ENCODE measurements around the gene IRF2BP1. TPM values are rescaled to one million over a fixed set of nuclear protein-coding genes. Genes with fewer than 3 reads are reported as not detected.
A peak's percentile ranks its signal among the peaks of the same experiment; 100 is the strongest.

The IRF2BP1 gene
- total and polyA plus RNA-seq, 2 of the 13 experiments (the other 11 are each of a cell fraction or from before 2014, with no cell fraction given) = 4.3 to 14.3 TPM

GRCh38 chr19:45927565-45928261 is 41.8 kb upstream of the IRF2BP1 start (continued):
- TF ChIP-seq ETS1 (CRISPR knock-in tag; IDR thresholded peaks at IDR 0.05) (no peak), ZNF788 (CRISPR knock-in tag; IDR thresholded peaks at IDR 0.05; ENCODE audit: borderline replicate concordance) (no peak), HDAC1 (CRISPR knock-in tag; IDR thresholded peaks at IDR 0.05) (peak; percentile 90), ZBTB33 (CRISPR knock-in tag; IDR thresholded peaks at IDR 0.05) (peak; percentile 9; the same call in 1 of the 2 replicates), GZF1 (CRISPR knock-in tag; IDR thresholded peaks at IDR 0.05) (no peak), ZNF230 (CRISPR knock-in tag; IDR thresholded peaks at IDR 0.05) (no peak), ZNF343 (CRISPR knock-in tag; IDR thresholded peaks at IDR 0.05) (no peak), SALL1 (CRISPR knock-in tag; IDR thresholded peaks at IDR 0.05) (peak; percentile 73; the same call in 1 of the 2 replicates), ELF3 (CRISPR knock-in tag; IDR thresholded peaks at IDR 0.05) (peak; percentile 45; the same call in 1 of the 2 replicates), REXO4 (CRISPR knock-in tag; IDR thresholded peaks at IDR 0.05; ENCODE audit: borderline replicate concordance) (0 out of 2 replicates have a peak, but pooled peaks have one; percentile 50), ZSCAN30 (CRISPR knock-in tag; IDR thresholded peaks at IDR 0.05) (no peak), MXD1 (CRISPR knock-in tag; IDR thresholded peaks at IDR 0.05) (peak; percentile 52; the same call in 1 of the 2 replicates), ZNF770 (CRISPR knock-in tag; IDR thresholded peaks at IDR 0.05) (no peak), ETV5 (CRISPR knock-in tag; IDR thresholded peaks at IDR 0.05; ENCODE audit: borderline replicate concordance) (peak; percentile 80), CREB1 (IDR thresholded peaks at IDR 0.05) (peak; percentile 68), CREB1 (CRISPR knock-in tag; IDR thresholded peaks at IDR 0.05) (peak; percentile 92)
- TF ChIP-seq, protein P1, sequence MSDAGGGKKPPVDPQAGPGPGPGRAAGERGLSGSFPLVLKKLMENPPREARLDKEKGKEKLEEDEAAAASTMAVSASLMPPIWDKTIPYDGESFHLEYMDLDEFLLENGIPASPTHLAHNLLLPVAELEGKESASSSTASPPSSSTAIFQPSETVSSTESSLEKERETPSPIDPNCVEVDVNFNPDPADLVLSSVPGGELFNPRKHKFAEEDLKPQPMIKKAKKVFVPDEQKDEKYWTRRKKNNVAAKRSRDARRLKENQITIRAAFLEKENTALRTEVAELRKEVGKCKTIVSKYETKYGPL (CRISPR knock-in tag; IDR thresholded peaks at IDR 0.05) = no peak
- TF ChIP-seq, protein P2, sequence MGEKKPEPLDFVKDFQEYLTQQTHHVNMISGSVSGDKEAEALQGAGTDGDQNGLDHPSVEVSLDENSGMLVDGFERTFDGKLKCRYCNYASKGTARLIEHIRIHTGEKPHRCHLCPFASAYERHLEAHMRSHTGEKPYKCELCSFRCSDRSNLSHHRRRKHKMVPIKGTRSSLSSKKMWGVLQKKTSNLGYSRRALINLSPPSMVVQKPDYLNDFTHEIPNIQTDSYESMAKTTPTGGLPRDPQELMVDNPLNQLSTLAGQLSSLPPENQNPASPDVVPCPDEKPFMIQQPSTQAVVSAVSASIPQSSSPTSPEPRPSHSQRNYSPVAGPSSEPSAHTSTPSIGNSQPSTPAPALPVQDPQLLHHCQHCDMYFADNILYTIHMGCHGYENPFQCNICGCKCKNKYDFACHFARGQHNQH (CRISPR knock-in tag; IDR thresholded peaks at IDR 0.05) = peak; percentile 67; the same call in 1 of the 2 replicates
- TF ChIP-seq, protein P3, sequence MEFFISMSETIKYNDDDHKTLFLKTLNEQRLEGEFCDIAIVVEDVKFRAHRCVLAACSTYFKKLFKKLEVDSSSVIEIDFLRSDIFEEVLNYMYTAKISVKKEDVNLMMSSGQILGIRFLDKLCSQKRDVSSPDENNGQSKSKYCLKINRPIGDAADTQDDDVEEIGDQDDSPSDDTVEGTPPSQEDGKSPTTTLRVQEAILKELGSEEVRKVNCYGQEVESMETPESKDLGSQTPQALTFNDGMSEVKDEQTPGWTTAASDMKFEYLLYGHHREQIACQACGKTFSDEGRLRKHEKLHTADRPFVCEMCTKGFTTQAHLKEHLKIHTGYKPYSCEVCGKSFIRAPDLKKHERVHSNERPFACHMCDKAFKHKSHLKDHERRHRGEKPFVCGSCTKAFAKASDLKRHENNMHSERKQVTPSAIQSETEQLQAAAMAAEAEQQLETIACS (CRISPR knock-in tag; IDR thresholded peaks at IDR 0.05) = no peak

Data from HepG2 (cell line).